ENCODE results near the gene CFAP53. TPM values are rescaled to one million over a fixed set of nuclear protein-coding genes. Genes with fewer than 3 reads are reported as not detected.
A peak's percentile ranks its signal among the peaks of the same experiment; 100 is the strongest.

Gene CFAP53
- total and polyA plus RNA-seq, 2 of the 4 experiments (the other 2 are of a cell fraction) = under 0.01 to 0.12 TPM

DNA sequence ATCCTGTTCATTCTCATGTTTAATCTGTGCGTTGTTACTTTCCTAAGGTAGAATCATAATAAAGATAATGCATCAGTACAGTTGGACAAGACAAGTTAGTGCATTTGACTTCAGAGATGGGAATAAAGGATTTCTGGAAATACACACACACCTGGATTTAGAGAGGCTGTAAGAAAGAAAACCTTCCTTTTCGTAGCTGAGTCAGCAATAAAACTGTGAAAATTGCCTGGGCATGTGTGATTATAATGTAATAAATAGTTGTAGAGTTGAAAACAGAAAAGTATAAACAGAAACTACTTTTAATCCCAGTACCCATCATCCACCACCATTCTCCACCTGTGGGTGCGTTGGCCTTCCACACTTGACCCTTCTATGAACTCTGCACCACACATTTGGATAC, 15.4 kb downstream of the CFAP53 start:
- POLR2A ChIA-PET (ENCODE audit: unreplicated experiment) = no interaction called here
- Histone ChIP-seq H4K8ac (ENCODE audit: low read depth in 2 of 2, low read length in 2 of 2) (no peak overlapping the region), H3K27ac (ENCODE audit: insufficient read depth, low read length) (no peak overlapping the region), H2AFZ (replicated peaks; ENCODE audit: low read length, poor library complexity) (no peak overlapping the region), H2BK120ac (ENCODE audit: low read depth, low read length) (no peak overlapping the region), H3K4ac (ENCODE audit: low read depth, low read length) (no peak overlapping the region), H4K5ac (ENCODE audit: low read depth, low read length) (no peak overlapping the region), H3K56ac (ENCODE audit: extremely low read depth, insufficient read depth, low read length) (no peak overlapping the region), H3K4me3 (ENCODE audit: insufficient read depth, low read depth, low read length) (no peak overlapping the region), H2AK9ac (replicated peaks; ENCODE audit: low read depth, low read length, poor library complexity) (no peak overlapping the region), H3K36me3 (ENCODE audit: control insufficient read depth, insufficient read depth, low read length) (no peaks in the 10 kb centered on the region), H3K18ac (ENCODE audit: low read depth, low read length) (no peak overlapping the region), H3K4me1 (ENCODE audit: control insufficient read depth, insufficient read depth, low read length) (no peaks in the 10 kb centered on the region), H3K4me2 (ENCODE audit: low read depth, low read length) (no peak overlapping the region), H2BK20ac (ENCODE audit: low read depth, low read length) (no peak overlapping the region), H3K14ac (replicated peaks; ENCODE audit: low read depth, low read length) (no peak overlapping the region), H3K9ac (ENCODE audit: low read depth, low read length) (no peak overlapping the region), H3K9me1 (ENCODE audit: insufficient read depth, low read length) (no peaks in the 10 kb centered on the region), H4K20me1 (ENCODE audit: insufficient read depth, low read length) (no peaks in the 10 kb centered on the region), H3K23ac (ENCODE audit: low read depth, low read length) (no peak overlapping the region), H2BK15ac (ENCODE audit: low read depth, low read length) (no peak overlapping the region), H2BK5ac (ENCODE audit: low read depth, low read length, poor library complexity, severe bottlenecking) (no peak overlapping the region), H3K9me3 (ENCODE audit: control insufficient read depth, insufficient read depth, low read length) (no peaks in the 10 kb centered on the region), H4K91ac (ENCODE audit: insufficient read depth, low read depth, low read length) (no peak overlapping the region), H3K27me3 (ENCODE audit: control insufficient read depth, insufficient read depth, low read length) (no peaks in the 10 kb centered on the region; the same call in 1 of the 2 replicates), H3K79me1 (ENCODE audit: low read depth in 1 of 2, low read length in 2 of 2) (no peaks in the 10 kb centered on the region), H2AK5ac (ENCODE audit: low read depth, low read length) (no peak overlapping the region)
- peak; percentile 93 for TF ChIP-seq MAFK (IDR thresholded peaks at IDR 0.05; ENCODE audit: low read depth, low read length)
- no peak for TF ChIP-seq MXI1 (IDR thresholded peaks at IDR 0.05; ENCODE audit: borderline replicate concordance, low read depth, low read length)
- no peak for TF ChIP-seq CHD1 (IDR thresholded peaks at IDR 0.05; ENCODE audit: low read depth, low read length)
- TF ChIP-seq MAZ (IDR thresholded peaks at IDR 0.05; ENCODE audit: borderline replicate concordance, low read depth, low read length) = no peak
- DNase-seq (no peak), ATAC-seq (ENCODE audit: low read depth) (no peak)
- no TSS peak for BruUV-seq (replicated peaks)
- CTCF ChIA-PET = no interaction called here
- dilution Hi-C loops (cut with HindIII; ENCODE audit: low sequenced_read_pairs, unreplicated experiment) (no loop called here), intact Hi-C loops (cut with micrococcal nuclease) (no loop called here), in situ Hi-C loops (cut with MboI; ENCODE audit: low sequenced_read_pairs) (no loop called here)
- WGBS, 2 experiments (ENCODE audit: extremely low coverage in 2 of 2, insufficient read length in 1 of 2) = no CpG with 5 or more reads among the region's 3 CpGs
